Measurements from ENCODE around the gene INHBB.
"Not testable (repeated sequence)": the region's sequence is repeated elsewhere in the genome, so short reads cannot be mapped to it uniquely, and the experiment has no call there.

INHBB gene

DNA sequence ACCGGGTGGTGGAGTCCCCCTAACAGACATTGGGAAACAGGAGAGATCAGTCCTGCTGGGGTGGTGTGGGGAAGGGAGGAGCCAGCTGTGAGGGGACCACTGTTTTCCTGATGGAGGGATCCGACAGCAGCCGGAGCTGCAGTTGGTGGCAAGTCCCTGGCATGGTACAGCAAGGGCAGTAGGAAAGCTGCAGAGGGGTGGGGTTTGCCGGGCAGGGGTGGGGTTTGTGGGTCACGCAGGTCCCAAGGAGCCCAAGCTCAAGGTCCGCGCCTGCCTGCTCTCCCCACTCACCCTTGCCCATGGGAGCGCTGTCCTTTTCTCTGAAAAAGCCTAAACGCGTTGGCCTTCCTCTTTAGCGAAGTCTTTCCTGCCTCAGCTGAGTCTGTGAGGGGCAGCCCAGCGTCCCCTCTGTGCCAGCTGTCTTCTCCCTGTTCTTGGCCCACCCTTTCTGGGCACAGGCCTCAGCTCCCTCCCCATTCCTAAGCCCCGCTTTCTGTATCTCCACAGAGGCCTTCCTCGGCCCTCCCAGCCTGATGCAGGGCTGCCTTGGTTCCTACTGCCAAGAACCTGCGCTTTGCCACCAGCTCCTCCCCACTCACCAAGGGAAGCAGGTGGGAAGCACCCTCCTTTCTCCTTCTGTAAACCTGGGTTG is 29.3 kb upstream of the INHBB start:
- no peak for DNase-seq

DNA sequence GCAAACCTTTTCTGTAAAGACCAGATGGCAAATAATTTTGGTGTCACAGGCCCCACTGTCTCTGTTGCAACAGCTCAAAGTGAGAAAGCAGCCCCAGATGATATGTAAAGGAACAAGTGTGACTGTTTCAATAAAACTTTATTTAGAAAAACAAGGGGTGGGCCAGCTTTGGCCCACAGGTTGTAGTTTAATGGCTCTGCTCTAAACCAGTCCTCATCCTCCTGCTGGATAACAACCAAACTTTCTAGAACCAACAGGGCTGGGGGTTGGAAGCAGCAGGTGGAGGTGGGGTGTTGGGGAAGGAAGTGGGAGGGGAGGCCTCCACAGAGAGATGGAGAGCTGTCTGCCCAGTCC is 28.8 kb upstream of the INHBB start:
- no peak for DNase-seq

DNA sequence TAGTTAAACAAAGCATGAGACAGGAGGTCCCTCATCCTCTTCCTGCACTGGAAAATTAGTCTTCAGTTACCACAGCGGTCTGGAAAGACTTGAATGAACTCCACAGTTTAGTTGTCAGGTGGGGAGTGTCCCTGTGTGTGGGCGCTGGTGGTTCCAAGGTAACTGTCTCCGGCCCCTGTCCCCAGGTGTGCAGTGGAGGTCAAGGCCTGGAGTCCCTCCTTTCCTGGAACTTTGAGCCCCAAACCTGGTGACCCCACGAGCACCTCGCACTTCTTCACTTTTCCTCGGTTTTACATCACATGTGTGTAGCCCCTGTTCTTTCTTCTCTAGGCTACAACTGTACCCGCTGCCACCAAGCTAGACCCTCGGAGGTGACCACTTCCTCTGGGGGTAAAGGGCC is 28.0 kb upstream of the INHBB start:
- no peak for DNase-seq

DNA sequence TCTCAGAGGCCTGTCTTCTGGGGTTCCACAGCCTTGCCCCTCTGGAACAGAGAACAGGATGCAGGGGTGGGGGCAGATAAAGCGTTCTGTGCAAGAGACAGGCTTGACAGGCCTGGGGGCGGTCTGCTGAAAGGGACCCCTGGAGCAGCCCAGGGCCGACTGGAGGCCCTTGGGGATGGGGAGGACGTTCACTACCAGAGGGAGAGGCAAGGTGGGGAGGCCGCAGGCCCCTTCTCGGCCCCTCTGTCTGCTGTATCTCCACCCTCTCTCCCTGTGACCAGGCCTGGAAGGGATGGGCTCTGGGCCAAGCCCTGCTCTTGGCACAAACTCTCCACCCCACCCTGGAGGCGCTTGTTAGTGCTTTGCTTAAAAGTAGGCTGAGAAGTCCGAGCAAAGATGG is 27.3 kb upstream of the INHBB start:
- no peak for DNase-seq

DNA sequence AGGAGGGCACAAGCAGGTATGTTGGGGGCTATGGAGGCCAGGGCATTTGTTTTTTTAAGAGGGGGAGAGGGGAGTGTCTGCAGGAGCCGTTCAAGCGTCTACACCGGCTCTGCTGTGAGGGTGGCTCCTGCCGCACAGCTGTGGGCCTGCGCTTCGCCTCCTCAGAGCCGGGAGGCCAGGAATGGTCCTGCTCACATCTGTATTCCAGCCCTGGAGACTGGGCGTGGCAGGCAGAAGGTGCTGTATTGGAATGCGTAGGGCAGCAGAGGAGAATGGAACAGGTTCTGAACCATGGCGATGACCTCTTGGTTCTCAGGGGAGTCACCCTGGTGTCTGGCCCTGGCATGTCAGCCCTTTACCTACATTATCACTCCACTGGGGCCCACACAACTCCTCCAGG is 26.8 kb upstream of the INHBB start:
- DNase-seq = no peak

DNA sequence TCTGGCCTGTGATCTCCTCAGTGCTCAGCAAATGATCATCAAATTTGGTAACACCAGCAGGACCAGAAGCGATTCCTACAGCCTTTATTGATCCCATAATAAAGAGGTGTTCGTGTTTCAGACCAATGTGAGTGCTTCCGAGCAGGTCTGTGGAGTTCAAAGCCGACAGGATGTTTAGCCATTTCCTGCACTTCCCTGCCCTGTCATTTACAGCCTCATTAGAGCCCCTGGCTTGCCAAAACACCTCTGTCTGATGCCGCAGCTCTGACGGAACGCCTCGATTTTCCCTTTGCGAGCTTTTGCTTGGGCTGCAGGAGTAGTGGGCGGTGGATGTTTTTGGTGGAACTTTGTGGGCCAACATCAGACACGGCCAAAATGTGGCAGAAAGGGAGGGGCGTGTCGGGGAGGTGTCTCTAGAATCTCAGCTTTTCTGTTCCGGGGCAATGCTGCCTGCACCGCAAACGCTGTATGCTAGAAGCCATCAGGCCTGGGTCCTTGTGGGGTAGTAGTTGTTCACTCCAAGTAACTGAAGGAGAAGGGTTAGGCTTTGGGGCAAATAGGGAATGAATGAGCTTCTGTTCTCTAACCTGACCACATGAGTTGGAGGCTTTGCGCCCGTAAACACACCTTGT is 26.1 kb upstream of the INHBB start:
- DNase-seq = no peak

DNA sequence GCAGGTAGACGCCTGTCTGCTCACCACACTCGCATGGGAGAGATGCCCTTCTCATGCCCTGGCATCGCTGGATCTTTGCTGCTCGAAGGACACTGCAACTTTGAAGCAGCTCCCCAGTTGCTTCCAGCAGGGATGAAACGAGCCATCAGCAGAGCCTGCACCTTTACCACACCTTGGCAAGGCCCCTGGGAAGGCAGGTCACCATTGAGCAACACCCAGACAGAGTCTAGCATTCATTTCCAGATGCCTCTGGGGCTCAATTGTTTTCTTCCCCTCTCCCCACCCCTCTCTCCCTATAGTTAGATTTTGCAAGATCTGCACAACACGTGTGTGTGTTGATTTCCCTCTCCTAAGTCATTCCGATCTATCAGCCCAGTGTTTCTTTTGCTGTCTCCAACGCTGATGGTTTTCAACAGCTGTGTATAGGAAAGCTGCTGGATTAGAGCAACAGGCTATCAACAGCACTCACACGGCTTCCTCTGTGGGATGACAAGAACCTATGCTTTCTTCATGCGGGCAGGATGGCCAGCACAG is 25.6 kb upstream of the INHBB start:
- no peak for DNase-seq

DNA sequence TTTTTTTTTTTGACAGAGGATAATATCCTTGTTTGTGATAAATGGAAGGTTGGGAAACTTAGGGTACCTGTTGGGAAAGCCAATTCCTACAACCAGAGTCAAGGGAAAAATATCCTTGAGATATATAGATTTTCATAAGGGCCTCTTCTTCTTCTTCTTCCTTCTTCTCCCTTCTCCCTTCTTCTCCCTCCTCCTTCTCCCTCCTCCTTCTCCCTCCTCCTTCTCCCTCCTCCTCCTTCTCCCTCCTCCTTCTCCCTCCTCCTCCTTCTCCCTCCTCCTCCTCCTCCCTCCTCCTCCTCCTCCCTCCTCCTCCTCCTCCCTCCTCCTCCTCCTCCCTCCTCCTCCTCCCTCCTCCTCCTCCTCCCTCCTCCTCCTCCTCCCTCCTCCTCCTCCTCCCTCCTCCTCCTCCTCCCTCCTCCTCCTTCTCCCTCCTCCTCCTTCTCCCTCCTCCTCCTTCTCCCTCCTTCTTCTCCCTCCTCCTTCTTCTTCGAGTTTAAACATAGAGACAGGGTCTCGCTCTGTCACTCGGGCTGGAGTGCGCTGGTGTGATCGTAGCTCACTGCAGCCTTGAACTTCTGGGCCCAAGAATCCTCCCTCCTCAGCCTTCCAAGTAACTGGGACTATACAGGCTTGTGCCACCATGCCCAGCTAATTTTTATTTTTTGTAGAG is 24.9 kb upstream of the INHBB start:
- not testable (repeated sequence) for DNase-seq

DNA sequence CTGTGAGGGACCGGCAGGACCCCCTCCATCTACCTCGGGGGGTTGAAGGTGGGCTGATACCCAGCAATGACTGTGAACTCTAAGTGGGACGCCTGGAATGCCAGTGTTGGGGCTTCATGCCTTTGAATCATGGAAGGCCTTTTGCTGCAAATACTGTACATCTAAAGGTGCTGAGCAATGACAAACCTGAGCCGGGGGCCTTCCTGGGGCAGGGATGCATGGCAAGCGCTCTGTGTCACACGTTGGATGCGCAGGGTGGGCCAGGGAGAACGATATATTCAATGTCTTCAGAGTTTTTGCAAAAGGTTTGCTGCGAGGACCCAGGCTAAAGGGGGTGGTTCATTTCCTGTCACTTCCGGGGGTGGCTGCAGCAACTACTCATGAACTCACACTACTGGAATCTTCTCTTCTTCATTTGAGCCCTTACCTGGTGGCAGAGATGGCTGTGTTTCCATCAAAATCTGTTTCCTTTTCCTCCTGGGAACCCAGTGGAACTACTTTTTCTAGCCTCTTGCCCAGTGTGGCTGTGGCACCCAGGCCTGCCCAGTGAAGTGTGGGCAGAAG is 24.1 kb upstream of the INHBB start:
- DNase-seq = no peak

DNA sequence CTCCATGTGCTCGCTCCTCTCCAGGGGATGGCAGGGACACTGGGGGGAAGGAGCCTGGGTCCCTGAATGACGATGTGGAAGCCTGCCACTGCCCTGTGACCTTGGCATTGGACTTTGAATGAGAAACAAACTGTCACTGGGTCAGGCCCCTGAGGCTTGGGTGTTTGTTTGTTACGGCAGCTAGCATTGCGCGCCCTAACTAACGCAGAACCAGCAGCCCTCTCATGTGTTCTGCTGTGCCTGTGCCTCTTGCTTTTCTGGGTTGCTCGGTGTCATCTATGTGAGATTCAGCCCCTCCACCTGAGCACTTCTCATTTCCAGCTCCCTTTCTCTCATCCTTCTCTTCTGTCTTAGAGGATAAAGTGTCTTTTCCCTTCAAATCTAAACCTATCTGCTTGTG is 23.6 kb upstream of the INHBB start:
- no peak for DNase-seq

DNA sequence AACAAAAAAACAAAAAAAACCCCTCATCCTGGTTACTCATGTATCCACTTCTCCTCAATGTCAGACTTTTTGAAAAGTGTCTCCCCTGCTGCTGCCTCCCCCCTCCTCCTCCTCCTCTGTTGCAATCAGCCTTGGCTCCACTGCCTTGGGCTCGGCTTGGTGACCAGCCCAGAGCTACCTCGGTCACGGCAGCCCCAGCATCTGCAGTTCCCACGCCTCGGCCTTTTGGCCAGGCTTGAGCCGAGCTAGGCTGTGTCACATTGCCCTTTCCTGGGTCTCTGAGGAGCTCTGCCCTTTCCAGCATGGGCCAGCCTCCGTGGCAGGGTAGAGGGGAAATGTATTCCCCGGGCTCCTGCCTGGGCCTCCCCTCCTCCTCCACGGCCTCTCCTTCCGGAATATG is 22.7 kb upstream of the INHBB start:
- no peak for DNase-seq

DNA sequence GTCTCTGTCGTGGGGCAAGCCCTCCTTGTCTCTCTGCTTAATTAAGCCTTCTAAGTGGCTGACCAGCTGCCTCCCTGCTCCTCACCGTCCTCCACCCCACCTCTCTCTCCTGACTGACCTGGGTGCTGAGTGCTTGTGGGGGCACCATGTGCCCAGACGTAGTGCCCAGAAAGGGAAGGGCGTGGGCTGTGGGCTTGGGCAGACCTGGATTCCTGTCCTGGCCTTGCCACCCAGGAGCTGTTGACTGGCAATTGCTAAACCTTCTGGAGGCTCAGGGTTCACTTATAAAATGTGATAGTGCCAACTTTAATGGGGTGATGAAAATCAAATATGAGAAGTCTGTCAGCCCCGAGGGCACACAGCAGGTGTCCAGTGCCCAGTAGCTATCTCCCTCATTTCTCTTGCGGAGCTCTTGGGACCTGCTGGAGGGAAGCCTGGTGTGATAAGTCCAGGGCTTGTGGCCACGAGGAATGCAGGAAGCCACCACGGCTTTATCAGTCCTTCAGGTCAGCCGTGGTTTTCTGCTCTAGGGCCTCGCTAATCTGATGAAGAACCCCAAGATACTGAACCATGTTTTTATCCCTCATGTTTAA is 22.0 kb upstream of the INHBB start:
- DNase-seq = no peak

DNA sequence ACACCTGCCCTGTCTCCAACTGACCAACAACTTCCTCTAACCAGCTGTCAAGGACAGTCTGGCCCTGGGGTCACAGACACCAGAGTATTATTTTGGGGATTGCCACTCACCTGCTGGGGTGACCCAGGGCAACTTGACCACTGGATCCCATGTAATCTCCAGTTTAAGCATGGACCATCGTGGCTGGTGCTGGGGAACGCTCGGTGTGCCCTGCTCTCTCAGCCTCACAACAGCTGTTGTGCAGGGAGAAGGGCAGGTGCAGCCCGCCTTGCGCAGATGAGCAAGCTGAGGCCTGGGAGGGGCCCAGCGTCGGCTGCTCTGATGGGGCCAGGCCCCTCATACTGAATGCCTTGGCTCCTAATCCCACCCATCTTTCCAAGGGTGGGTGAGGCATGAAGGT is 21.0 kb upstream of the INHBB start:
- DNase-seq = no peak

DNA sequence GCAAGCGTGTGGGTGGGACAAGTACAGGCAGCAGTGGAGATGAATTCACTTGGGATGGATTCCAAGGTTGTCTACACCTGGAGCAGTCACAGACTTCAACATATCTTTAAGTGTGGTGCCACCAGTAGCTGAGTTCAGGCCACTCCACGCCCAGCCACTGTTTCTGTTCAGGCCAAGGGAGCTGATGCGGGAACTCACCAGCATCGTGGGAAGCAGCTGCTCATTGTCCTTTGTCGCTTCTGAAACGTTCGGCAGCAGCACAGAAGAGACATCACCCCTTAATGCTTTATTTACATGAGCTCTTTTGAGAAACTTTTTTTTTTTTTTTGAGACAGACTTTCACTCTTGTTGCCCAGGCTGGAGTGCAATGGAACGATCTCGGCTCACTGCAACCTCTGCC is 19.9 kb upstream of the INHBB start:
- DNase-seq = no peak

DNA sequence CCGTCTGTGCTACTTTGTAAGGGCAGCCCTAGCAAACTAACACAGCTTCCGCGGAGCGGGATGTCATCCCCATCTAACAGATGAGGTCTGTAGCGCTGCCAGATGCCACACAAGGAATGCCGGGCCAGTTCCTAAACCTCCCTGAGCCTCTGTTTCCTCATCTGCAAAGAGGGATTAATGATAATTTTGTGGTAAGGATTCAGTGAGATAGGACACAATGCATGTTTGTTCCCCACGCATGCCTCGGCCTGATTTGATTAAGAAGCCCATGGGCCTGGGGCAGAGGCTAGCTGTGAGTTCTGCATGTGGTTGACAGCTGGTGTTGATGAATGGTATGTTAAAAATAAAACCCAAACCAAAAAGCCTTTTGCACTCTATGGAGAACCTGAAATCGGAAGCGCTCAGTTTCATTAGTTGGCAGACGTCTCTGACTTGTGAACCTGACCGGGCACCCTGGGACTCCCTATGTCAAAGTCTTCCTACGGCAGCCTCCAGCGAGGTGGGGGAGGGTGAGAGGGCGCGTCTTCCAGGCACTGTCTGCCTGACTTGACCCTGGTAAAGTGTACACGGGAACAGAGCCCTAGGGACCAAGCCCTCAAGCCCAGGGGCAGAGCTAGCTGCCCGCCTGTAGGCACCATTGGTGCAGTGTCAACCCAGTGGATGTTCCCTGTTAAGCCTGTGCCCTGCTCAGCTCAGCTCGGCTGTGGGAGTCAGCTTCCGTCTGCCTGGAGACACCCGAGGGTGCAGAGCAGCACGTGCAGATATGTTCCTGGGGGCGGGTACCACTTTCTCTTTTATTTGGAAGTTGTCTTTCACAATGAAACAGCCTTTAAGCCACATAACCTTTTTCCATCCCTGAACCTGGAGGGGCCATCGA is 14.8 kb upstream of the INHBB start:
- DNase-seq = no peak

DNA sequence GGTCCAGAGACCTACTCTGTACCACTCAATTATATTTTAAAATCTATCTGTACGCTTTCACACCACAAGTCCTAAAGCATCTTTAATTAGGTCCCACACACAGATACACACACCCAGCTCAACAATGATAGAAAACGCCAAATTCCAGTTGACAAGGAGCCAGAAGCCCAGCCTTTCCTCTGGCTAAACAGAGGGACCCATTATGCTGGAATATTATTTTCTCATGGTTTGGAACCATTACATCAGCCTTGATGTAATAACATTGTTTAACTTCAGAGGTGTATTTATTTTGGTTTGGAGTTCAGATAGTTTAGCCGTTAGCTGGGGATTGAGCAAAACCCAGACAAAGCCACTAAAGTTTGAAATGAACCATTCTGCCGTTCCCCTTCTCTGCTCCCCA is 14.0 kb upstream of the INHBB start:
- no peak for DNase-seq

DNA sequence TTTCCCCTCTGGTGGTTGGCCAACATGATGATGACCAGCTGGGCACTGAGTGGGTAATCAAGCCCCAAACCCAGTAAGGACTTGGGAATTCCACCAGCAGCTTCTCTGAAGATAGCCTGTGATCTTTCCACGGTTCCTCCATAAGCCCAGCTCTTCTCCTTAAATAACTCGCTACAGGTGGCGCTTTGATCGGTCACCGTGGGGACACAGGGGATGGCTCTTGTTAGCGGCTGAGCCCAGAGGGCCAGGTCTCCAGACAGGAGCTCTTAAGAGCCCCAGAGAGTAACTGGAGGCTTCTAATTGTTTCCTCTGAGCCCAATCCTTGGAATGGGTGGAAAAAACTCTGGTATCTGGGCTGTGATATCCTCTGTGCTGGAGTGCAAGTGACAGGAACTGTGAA is 13.6 kb upstream of the INHBB start:
- no peak for DNase-seq

DNA sequence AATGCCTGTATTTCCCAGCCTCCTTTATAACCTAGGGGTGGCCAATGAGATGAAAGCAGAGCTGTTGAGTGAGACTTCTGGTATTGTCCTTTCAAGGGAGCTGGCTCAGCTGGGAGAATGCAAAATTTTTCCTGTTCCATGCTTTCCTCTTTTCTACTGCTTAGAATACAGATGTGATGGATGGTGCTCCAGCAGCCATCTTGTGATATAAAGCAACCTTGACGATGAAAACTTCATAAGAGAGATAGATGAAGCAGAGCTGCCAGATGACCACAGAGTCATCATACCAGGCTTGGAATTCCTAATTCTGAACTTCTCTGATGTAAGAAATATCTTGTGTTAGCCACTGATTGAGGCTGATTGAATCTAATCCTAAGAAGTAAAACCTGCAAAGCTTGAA is 11.9 kb upstream of the INHBB start:
- no peak for DNase-seq

DNA sequence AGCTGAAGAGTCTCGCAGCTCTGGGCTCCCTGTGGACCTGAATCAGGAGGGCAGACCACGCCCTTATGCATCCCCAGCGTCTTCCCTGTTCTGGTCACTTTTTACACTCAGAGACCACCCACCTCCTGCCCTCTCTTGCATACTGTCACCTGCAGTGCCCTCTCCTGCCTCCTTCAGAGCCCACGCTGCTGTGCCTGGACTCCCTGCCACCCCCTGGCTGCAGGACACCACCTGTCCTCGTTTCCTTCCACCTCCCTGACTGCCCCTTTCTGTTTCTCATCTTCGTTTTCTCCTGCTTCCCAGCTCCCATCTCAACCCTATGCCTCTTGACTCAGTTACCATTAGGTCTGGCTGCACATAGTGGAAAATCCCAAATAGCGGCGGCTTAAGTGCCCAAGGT is 9.2 kb upstream of the INHBB start:
- DNase-seq = no peak

DNA sequence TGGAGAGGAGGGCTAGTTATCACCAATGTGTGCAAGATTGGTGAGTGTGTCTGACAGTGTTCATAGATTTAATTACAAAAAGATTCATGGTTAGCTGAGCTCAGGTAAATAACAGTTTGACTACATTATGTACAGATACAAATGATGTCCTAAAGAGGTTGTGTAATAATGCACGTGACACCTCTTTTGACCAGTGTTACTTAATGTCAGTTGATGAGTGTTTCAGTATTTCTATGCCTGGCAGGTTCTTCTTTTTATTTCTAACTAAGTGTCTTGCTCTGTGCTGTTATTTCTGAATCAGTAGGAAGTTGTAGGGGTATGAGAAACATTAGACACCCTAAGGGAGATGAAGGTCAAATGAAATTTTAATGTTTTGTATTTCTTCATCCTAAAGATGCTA is 7.9 kb upstream of the INHBB start:
- DNase-seq = no peak

DNA sequence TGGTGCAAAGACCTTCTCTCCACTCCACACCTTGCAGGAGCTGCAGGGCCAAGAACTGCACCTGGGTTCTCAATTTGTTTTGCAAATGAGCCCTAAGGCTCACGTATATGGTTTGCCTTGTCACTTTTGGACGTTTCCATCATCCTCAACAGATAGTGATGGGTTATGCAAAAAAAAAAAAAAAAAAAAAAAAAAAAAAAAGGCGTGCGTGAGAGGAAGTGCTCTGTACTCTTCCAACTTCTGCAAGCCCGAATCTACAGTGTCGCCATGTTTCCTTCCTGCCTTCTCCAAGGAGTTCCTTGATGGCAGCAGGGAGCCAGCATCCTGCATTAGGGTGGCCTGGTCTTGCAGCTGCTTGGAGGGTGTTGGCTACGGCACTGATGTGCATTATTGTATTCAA is 4.0 kb upstream of the INHBB start:
- DNase-seq = no peak

DNA sequence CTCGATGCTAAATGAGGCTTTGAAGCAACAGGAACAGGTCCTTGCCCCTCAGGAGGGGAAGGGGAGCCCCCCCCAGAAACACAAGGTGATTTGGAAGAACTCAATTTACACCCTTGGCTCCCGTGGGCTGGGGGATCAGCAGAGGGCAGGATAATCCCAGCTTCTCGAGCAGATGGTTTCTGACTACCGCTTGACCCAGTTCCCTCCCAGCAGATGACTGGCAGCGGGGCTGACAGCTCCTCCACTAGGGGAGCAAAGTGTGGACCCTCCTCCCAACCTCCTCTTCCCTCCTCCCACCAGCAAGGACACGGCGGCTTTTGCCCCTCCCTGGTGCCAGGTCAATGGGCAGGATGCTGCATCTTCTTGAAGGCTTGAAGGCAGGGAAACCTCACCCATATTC is 3.5 kb upstream of the INHBB start:
- no peak for DNase-seq

DNA sequence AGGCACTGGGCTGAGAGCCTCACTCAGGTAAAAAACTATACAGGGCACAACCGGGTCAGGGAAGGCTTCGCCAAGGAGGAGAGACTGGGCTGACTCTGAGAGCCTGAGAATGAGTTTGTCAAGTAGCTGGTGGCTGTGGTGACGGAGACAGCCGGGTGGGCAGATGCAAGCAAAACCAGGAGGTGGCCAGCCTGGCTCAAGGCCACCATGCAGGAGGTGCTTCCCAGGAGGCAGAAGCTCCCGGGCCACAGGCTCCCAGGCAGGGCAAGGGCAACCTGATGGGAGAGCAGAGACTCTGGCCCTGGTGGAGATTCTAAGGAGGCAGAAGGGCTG is 2.9 kb upstream of the INHBB start:
- no peak for DNase-seq

Measured in islet precursor cell (in vitro differentiated cells).